NB4 (cell line): ENCODE data around the gene MRTFA.

Source experiments
- DNase-seq: peaks from one replicate; pipeline ENCODE4 v3.0.0; 2010; ENCODE audit warnings: low read depth
- H3K4me3 ChIP-seq: one replicate; pipeline ENCODE4 v1.5.1; 2011; ENCODE audit warnings: mild to moderate bottlenecking, low read depth, low read length, moderate library complexity
- CTCF ChIP-seq: IDR thresholded peaks from one replicate; pipeline ENCODE4 v1.5.1; 2012; ENCODE audit warnings: low read depth, low read length
- MAX ChIP-seq: IDR thresholded peaks from 2 replicates; pipeline ENCODE4 v1.6.1; 2011; ENCODE audit warnings: low read depth, low read length
- MYC ChIP-seq: IDR thresholded peaks from 2 replicates; pipeline ENCODE4 v1.6.1; 2011; ENCODE audit warnings: low read depth, low read length
- POLR2A ChIP-seq: IDR thresholded peaks from 2 replicates; pipeline ENCODE4 v1.6.1; 2011; ENCODE audit warnings: mild to moderate bottlenecking; ENCODE audit not compliant: insufficient read length; ENCODE audit errors: extremely low read depth

The MRTFA gene

GRCh38 chr22:40636380-40637182, at the start of gene MRTFA:
Gene MRTFA, minus strand, starts transcription at chr22:40636719.
- TF ChIP-seq MAX: no peak
- TF ChIP-seq POLR2A: peak; percentile 55
- TF ChIP-seq CTCF: no peak
- H3K4me3 ChIP-seq: peak within 1 kb of the TSS; percentile 77
- DNase-seq: peak; percentile 100

- DNase-seq: no peak
- TF ChIP-seq MYC: no peak
- TF ChIP-seq POLR2A: no peak
- no peak for TF ChIP-seq CTCF
- no peak for TF ChIP-seq MAX
- H3K4me3 ChIP-seq: no peak overlapping the region
Observed at GRCh38 chr22:40685406-40685805, 48.9 kb upstream of the MRTFA start.

GRCh38 chr22:40684728-40685127, 48.2 kb upstream of the MRTFA start:
- TF ChIP-seq MYC: no peak
- TF ChIP-seq CTCF: no peak
- no peak for TF ChIP-seq POLR2A
- no peak for TF ChIP-seq MAX
- no peak for DNase-seq
- H3K4me3 ChIP-seq: no peak overlapping the region

GRCh38 chr22:40681451-40681850, 44.9 kb upstream of the MRTFA start:
- no peak overlapping the region for H3K4me3 ChIP-seq
- no peak for TF ChIP-seq MAX
- no peak for TF ChIP-seq MYC
- no peak for TF ChIP-seq POLR2A
- TF ChIP-seq CTCF: no peak
- no peak for DNase-seq

GRCh38 chr22:40680819-40681183, 44.3 kb upstream of the MRTFA start:
- DNase-seq: no peak
- TF ChIP-seq MYC: no peak
- TF ChIP-seq POLR2A: no peak
- H3K4me3 ChIP-seq: no peak overlapping the region

GRCh38 chr22:40679964-40680818, 43.7 kb upstream of the MRTFA start:
- DNase-seq: no peak
- TF ChIP-seq POLR2A (no peak), MYC (no peak), CTCF (no peak), MAX (no peak)
- H3K4me3 ChIP-seq: no peak overlapping the region
